SIG-M5 treated with dmso at 0.1 percent for 504 hours (cell line): ENCODE measurements around the gene EIF4G1.
"Not testable (repeated sequence)": the region's sequence is repeated elsewhere in the genome, so short reads cannot be mapped to it uniquely, and the experiment has no call there.

Experiments
- DNase-seq: peaks from one replicate; lab custom pipeline; 2025; ENCODE audit not compliant: unreplicated experiment; lab: John Stamatoyannopoulos, UW

The EIF4G1 gene, protein sequence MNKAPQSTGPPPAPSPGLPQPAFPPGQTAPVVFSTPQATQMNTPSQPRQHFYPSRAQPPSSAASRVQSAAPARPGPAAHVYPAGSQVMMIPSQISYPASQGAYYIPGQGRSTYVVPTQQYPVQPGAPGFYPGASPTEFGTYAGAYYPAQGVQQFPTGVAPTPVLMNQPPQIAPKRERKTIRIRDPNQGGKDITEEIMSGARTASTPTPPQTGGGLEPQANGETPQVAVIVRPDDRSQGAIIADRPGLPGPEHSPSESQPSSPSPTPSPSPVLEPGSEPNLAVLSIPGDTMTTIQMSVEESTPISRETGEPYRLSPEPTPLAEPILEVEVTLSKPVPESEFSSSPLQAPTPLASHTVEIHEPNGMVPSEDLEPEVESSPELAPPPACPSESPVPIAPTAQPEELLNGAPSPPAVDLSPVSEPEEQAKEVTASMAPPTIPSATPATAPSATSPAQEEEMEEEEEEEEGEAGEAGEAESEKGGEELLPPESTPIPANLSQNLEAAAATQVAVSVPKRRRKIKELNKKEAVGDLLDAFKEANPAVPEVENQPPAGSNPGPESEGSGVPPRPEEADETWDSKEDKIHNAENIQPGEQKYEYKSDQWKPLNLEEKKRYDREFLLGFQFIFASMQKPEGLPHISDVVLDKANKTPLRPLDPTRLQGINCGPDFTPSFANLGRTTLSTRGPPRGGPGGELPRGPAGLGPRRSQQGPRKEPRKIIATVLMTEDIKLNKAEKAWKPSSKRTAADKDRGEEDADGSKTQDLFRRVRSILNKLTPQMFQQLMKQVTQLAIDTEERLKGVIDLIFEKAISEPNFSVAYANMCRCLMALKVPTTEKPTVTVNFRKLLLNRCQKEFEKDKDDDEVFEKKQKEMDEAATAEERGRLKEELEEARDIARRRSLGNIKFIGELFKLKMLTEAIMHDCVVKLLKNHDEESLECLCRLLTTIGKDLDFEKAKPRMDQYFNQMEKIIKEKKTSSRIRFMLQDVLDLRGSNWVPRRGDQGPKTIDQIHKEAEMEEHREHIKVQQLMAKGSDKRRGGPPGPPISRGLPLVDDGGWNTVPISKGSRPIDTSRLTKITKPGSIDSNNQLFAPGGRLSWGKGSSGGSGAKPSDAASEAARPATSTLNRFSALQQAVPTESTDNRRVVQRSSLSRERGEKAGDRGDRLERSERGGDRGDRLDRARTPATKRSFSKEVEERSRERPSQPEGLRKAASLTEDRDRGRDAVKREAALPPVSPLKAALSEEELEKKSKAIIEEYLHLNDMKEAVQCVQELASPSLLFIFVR (N-terminal part only)

DNA sequence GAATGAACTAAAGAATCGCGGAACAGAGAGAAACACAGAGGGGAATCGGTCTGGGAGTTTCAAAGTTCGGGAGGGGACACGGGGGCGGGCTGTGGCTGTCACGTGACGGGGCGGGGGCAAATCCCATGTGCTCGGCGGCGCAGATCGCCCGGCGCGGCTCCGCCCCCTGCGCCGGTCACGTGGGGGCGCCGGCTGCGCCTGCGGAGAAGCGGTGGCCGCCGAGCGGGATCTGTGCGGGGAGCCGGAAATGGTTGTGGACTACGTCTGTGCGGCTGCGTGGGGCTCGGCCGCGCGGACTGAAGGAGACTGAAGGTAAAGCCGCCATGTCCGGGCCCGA is at the start of gene EIF4G1:
EIF4G1 (plus strand) TSS at position 244 of the 337 bp plus-strand sequence. CDS start 1,191 bp downstream, outside the sequence.
- DNase-seq: peak; percentile 93

GRCh38 chr3:184267249-184267648 is 47.2 kb upstream of the EIF4G1 start:
- DNase-seq: not testable (repeated sequence)

- DNase-seq: no peak
Measured at GRCh38 chr3:184272269-184272668, 42.1 kb upstream of the EIF4G1 start.

GRCh38 chr3:184275381-184275701 is 39.1 kb upstream of the EIF4G1 start:
- DNase-seq: no peak

DNA sequence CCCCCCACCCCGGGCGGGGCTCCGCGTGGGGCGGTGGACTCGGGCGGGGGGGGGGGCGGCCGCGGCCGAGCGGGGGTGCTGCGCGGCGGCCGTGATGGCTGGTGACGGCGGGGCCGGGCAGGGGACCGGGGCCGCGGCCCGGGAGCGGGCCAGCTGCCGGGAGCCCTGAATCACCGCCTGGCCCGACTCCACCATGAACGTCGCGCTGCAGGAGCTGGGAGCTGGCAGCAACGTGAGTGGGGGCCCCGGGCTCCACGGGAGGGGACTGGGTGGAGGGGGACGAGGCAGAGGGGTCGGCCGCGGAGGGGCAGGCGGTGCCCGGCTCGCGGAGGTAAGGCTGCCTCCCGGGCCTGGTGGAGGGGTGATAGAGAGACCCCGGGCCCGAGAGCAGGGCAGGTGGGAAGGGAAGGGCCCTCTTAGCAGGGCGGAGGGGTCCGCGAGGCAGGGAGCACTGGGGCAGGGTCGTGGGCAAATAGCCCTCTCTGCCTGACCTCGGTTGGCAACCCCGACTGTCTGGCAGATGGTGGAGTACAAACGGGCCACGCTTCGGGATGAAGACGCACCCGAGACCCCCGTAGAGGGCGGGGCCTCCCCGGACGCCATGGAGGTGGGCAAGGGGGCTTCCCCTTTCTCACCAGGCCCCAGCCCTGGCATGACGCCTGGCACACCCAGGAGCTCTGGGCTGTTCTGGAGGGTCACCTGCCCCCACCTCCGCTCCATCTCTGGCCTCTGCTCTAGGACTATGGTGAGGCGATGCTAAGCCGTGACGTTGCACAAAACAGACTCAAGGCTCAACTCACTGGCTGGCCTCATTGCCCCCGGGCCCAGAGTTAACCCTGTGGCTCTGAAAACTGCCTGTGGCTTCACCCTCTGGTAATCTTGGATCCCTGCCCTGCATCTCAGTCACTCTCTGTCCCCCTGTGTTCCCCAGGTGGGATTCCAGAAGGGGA is 38.2 kb upstream of the EIF4G1 start, which contains the start of gene ECE2:
ECE2 (plus strand) TSS at position 62 of the 950 bp plus-strand sequence; CDS start at position 194, 132 bp downstream.
- DNase-seq: no peak

GRCh38 chr3:184277366-184277765 is 37.0 kb upstream of the EIF4G1 start:
- DNase-seq: peak; percentile 28

GRCh38 chr3:184282941-184283340 is 31.5 kb upstream of the EIF4G1 start:
- DNase-seq: no peak

GRCh38 chr3:184283681-184284080 is 30.7 kb upstream of the EIF4G1 start:
- DNase-seq: no peak

DNA sequence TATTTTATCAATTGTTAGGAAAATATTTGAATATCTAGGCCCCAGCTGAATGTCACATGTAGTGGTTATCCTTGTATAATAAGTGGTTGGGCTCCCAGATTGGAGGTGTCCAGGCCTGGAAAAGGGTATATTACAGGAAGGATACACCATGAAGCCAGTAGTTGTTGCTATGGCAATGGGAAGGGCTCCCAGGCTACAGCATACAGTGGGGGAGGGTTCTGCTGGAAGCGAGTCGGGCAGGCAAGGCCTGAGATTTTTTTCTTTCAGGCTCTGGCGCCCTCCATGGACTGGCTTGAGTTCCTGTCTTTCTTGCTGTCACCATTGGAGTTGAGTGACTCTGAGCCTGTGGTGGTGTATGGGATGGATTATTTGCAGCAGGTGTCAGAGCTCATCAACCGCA is 29.7 kb upstream of the EIF4G1 start:
- peak; percentile 62 for DNase-seq

DNA sequence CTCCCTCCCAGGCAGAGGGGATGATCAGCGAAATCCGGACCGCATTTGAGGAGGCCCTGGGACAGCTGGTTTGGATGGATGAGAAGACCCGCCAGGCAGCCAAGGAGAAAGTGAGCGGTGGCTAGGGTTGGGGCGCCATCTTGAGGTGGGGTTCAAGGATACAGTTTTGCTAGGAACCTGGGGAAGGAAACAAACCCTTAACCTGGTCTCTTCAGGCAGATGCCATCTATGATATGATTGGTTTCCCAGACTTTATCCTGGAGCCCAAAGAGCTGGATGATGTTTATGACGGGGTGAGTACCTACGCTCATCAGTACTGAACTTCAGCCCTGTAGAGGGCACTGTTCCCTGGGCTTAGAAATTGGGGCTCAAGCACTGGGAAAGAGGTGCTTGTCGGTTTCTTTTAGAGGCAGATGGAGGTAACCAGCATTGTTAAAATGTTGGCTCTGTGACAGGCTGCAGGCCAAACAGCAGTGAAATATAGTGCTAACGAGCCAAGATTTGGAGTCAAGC is 24.9 kb upstream of the EIF4G1 start:
- peak; percentile 67 for DNase-seq

DNA sequence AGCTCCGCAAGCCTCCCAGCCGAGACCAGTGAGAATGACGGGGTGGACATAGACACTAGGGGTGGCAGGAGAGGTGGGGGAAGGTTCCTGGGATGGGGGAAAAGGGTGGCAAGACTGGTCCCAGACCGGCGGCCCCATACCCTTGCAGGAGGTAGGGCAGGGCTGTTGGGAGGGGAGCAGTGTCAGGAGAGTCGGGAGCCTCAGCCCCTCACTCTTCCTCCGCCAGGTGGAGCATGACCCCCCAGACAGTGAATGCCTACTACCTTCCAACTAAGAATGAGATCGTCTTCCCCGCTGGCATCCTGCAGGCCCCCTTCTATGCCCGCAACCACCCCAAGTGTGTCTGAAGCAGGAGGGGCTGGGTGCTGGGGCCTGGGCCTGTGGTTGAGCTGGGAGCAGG is 24.1 kb upstream of the EIF4G1 start:
- no peak for DNase-seq

- no peak for DNase-seq
Measured at GRCh38 chr3:184291044-184291737, 23.2 kb upstream of the EIF4G1 start.

DNA sequence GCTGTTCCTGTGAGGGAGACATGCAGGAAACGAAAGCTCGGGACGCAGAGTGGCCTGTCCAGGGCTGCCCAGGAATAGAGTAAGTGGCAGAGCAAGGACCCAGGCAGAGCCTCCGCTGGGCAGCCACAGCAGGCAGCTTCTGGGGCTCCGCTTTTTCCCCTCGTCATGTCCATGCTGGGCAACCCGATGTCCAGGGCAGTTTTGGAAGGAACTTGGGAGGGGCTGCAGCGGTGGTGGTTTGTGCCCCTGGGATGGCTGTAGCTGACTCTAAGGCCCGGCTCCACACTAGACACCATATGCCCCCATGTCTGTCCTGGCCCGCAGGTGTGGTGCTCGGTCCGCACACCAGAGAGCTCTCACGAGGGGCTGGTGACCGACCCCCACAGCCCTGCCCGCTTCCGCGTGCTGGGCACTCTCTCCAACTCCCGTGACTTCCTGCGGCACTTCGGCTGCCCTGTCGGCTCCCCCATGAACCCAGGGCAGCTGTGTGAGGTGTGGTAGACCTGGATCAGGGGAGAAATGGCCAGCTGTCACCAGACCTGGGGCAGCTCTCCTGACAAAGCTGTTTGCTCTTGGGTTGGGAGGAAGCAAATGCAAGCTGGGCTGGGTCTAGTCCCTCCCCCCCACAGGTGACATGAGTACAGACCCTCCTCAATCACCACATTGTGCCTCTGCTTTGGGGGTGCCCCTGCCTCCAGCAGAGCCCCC is 22.5 kb upstream of the EIF4G1 start:
- no peak for DNase-seq

GRCh38 chr3:184295771-184296170 is 18.6 kb upstream of the EIF4G1 start:
- no peak for DNase-seq

- DNase-seq: no peak
Measured at GRCh38 chr3:184296616-184297015, 17.8 kb upstream of the EIF4G1 start.

GRCh38 chr3:184298759-184299487 is 15.5 kb upstream of the EIF4G1 start, which contains the start of gene PSMD2:
PSMD2 (plus strand) TSS chr3:184299241; CDS start chr3:184299267, 26 bp downstream.
- peak; percentile 93 for DNase-seq

GRCh38 chr3:184299488-184300377 is 14.7 kb upstream of the EIF4G1 start:
- DNase-seq: peak; percentile 36
